HUES64 (cell line): ENCODE data around the gene PFKL.

Source experiments
- H3K27ac ChIP-seq: 2 replicates; pipeline ENCODE4 v1.7.0; 2013; ENCODE audit warnings: low read depth, low read length, inconsistent platforms
- H3K27me3 ChIP-seq: 2 replicates; pipeline ENCODE4 v1.6.1; 2013; ENCODE audit warnings: mild to moderate bottlenecking, low read length; ENCODE audit not compliant: insufficient read depth
- H3K36me3 ChIP-seq: 2 replicates; pipeline ENCODE4 v1.6.1; 2013; ENCODE audit warnings: mild to moderate bottlenecking, low read length; ENCODE audit not compliant: insufficient read depth
- H3K4me1 ChIP-seq: 2 replicates; pipeline ENCODE4 v1.6.1; 2013; ENCODE audit warnings: mild to moderate bottlenecking, low read length, moderate library complexity; ENCODE audit not compliant: insufficient read depth
- H3K4me3 ChIP-seq: 2 replicates; pipeline ENCODE4 v1.5.1; 2013; ENCODE audit warnings: mild to moderate bottlenecking, low read length, moderate library complexity
- H3K9ac ChIP-seq: 2 replicates; pipeline ENCODE4 v1.6.1; 2013; ENCODE audit warnings: mild to moderate bottlenecking, low read depth, low read length
- H3K9me3 ChIP-seq: 2 replicates; pipeline ENCODE4 v1.6.1; 2013; ENCODE audit warnings: low read depth, low read length; ENCODE audit not compliant: insufficient read depth
- WGBS: fragments of 150-250, 120-280 bp; methylation state at CpG from one replicate; pipeline ENCODE4 v1.1.7; 2013; ENCODE audit warnings: missing lambda C conversion rate; 5-methylcytosine and 5-hydroxymethylcytosine counted together

PFKL gene

GRCh38 chr21:44344541-44345183 lies 44.8 kb downstream of the PFKL start:
- Histone ChIP-seq H3K27ac (no peak overlapping the region), H3K4me3 (no peak overlapping the region), H3K27me3 (no peaks in the 10 kb centered on the region), H3K9ac (no peak overlapping the region), H3K36me3 (no peaks in the 10 kb centered on the region), H3K9me3 (no peaks in the 10 kb centered on the region), H3K4me1 (peaks cover 14% of the 10 kb centered on the region)
- WGBS: 92% methylated on average over 17 of the region's 17 CpGs

DNA sequence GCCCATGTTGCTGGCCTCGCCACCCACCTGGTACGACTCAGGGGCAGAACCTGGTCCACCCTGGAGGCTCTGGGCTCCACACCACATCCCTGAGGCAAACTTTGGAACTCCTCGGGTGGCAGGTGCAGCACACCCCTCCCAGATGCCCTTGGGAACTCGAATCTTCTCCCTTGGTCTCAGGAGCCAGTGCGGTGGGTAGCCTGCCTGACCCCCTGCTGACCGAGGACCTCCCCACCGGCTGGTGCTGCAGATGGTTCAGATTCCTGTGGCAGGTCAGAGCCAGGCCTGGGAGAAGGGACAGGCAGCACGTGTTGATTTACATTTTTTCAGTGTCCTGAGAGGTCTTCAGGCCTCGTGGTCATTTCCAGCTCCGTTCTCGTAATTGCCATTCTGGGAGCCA lies 45.6 kb downstream of the PFKL start:
- Histone ChIP-seq H3K9ac (no peak overlapping the region), H3K4me1 (peaks cover 9% of the 10 kb centered on the region), H3K9me3 (no peaks in the 10 kb centered on the region), H3K4me3 (no peak overlapping the region), H3K36me3 (no peaks in the 10 kb centered on the region), H3K27me3 (no peaks in the 10 kb centered on the region), H3K27ac (no peak overlapping the region)
- 78% methylated on average over 11 of the region's 11 CpGs for WGBS

DNA sequence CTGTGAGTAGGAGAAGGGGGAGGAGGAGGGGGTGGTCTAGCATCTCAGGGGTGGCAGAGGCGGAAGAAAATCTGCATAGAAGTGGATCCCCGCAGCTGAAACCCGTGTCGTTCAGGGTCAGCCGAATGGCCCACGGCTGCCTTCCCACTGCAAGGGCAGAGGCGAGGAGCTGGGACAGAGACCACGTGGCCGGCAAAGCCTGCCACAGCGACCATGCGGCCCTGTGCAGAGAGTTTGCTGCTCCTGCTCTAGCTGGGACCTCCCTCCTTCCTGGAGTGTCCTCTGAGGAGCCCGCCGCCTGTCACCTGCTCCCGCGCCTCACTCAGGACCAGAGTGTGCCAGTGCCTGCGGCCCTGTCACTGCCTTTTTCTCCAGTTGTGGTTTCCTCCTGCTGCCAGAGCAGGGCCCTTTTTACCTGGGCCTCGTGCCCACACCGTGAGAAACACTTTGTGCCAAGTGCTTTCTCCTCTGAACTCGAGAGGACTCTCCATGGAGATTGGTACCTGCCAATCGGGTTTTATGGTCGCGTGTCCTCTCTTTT lies 48.1 kb downstream of the PFKL start:
- whole genome bisulfite sequencing: 82% methylated on average over 22 of the region's 22 CpGs
- Histone ChIP-seq H3K36me3 (no peaks in the 10 kb centered on the region), H3K4me1 (no peaks in the 10 kb centered on the region; the same call in 1 of the 2 replicates)

DNA sequence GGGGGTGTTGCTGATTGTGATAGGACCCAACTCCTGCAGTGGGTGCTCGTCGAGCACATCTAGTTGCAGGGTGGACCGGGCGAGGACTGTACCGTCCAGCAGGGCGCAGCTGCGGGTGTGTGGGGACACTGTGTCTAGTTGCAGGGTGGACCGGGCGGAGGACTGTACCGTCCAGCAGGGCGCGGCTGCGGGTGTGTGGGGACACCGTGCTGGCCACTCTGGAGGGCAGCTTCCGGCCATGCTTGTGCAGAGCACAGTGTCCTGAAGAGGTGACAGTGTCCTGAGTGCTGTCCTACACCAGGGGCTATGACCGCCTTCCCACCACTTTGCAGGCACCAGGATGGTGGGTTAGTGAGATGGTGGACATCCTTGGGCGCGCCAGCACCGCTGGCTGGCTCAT lies 49.0 kb downstream of the PFKL start:
- Histone ChIP-seq H3K27me3 (no peaks in the 10 kb centered on the region), H3K9ac (no peak overlapping the region), H3K36me3 (no peaks in the 10 kb centered on the region), H3K4me1 (no peaks in the 10 kb centered on the region), H3K9me3 (no peaks in the 10 kb centered on the region), H3K4me3 (no peak overlapping the region), H3K27ac (no peak overlapping the region)
- 97% methylated on average over 19 of the region's 19 CpGs for WGBS

More for the DNA sequence above, 48.1 kb downstream of the PFKL start:
- Histone ChIP-seq H3K27me3 (no peaks in the 10 kb centered on the region), H3K9me3 (no peaks in the 10 kb centered on the region), H3K9ac (no peak overlapping the region), H3K4me3 (no peak overlapping the region), H3K27ac (no peak overlapping the region)

DNA sequence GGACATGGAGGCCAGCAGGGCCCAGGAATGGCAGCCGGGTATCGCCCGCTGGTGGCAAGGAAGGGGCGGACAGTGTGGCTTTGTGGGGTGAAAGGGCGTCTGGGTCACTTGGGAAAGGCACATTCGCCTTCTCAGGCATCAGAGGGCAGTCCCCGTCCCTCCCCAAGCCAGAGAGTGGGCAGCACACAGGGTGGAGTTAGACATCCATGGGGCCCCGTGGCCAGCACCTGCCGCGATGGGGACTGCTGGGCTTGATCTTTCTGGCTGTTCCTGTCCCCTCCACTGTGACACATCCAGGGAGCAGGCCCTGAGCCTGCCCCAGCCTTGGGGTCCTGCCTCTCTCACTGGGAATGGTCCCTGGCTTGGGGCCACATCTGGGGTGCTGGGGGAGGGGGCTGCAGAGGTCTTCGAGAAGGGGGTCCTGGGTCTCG lies 49.6 kb downstream of the PFKL start:
- Histone ChIP-seq H3K36me3 (no peaks in the 10 kb centered on the region), H3K4me3 (no peak overlapping the region), H3K27me3 (no peaks in the 10 kb centered on the region), H3K4me1 (no peaks in the 10 kb centered on the region), H3K27ac (no peak overlapping the region), H3K9ac (no peak overlapping the region), H3K9me3 (no peaks in the 10 kb centered on the region)
- WGBS: 95% methylated on average over 12 of the region's 12 CpGs

DNA sequence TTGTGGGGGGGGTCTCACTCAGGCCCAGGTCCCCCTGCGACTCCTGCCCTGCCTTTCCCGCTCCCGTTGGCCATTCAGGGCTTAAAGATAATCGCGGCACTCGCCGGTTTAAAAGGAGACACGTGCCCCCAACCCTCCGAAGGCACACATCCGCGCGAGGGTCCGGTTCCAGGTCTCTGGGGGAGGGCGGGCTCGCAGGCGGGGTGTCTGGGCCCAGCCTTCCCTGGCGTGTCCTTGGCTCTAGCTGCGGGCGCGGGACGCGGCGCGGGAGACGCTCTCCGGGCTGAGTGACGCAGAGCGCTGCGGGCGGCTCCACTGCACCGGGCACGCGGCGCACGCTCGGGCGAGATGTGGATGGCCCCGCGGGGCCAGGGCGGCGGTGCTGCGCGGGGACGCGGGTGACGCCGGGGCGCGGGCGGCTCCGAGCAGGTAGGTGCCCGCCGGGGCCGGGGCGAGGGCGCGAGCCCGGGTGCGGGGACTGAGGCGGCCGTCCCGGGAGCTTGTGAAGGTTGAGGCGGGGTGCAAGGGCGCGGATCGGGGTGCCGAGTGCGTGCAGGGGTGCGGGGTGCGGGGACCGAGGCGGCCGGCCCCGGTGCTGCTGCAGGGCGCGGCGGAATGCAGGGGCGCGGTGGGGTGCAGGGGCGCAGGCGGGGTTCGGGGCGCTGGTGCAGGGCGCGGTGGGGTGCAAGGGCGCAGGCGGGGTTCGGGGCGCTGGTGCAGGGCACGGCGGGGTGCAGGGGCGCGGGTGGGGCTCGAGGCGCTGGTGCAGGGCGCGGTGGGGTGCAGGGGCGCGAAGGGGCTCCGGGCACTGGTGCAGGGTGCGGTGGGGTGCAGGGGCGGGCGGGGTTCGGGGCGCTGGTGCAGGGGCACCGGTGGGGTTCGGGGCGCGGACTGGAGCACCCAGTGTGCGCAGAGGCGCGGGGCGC lies 50.3 kb downstream of the PFKL start:
- 96% methylated on average over 113 of the region's 113 CpGs for WGBS
- Histone ChIP-seq H3K27me3 (no peaks in the 10 kb centered on the region), H3K4me3 (no peak overlapping the region), H3K36me3 (no peaks in the 10 kb centered on the region), H3K9me3 (no peaks in the 10 kb centered on the region), H3K9ac (no peak overlapping the region), H3K4me1 (no peaks in the 10 kb centered on the region), H3K27ac (no peak overlapping the region)

GRCh38 chr21:44350773-44351481 lies 51.1 kb downstream of the PFKL start:
- Histone ChIP-seq H3K36me3 (no peaks in the 10 kb centered on the region), H3K4me1 (no peaks in the 10 kb centered on the region), H3K27me3 (no peaks in the 10 kb centered on the region), H3K9ac (no peak overlapping the region), H3K4me3 (no peak overlapping the region), H3K27ac (no peak overlapping the region), H3K9me3 (no peaks in the 10 kb centered on the region)
- WGBS: 92% methylated on average over 42 of the region's 42 CpGs

DNA sequence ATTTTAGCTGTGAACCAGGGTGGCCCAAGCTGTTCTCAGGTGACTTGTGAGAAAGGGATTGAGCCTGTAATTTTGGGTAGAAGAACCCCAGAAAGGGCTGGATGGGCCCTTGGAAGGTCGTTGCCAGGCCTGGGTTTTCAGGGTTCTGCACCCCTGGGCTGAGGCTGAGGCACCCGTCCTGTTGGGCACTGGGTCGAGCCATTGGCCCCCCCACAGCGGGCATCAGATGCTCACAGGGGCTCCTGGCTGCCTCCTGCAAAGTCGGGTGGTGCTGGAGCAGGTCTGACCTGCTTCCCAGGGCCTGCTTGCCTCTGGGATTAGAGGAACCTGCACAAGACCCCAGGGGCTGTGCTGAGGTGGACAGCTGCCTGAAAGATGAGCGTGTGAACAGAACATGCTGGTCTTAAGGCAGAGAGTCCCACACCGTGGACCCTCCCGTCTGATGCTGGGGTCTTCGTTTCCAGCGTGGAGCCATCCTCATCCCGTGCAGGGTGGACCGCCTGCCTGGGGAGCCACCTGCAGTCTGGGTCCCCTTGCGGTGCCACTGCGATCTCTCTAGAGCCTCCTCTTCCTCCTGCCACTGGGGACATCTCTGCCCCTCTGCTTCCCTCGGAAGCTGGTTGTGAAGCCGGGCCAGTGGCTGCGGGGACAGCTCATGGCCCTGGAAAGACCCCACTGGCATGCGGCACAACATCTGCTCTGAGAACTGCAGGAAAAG lies 51.8 kb downstream of the PFKL start:
- no peaks in the 10 kb centered on the region for H3K27me3 ChIP-seq
- 93% methylated on average over 18 of the region's 18 CpGs for WGBS
- H3K9me3 ChIP-seq: no peaks in the 10 kb centered on the region
- no peaks in the 10 kb centered on the region for H3K4me1 ChIP-seq
- H3K36me3 ChIP-seq: no peaks in the 10 kb centered on the region
- H3K27ac ChIP-seq: no peak overlapping the region
- H3K4me3 ChIP-seq: no peak overlapping the region
- no peak overlapping the region for H3K9ac ChIP-seq

DNA sequence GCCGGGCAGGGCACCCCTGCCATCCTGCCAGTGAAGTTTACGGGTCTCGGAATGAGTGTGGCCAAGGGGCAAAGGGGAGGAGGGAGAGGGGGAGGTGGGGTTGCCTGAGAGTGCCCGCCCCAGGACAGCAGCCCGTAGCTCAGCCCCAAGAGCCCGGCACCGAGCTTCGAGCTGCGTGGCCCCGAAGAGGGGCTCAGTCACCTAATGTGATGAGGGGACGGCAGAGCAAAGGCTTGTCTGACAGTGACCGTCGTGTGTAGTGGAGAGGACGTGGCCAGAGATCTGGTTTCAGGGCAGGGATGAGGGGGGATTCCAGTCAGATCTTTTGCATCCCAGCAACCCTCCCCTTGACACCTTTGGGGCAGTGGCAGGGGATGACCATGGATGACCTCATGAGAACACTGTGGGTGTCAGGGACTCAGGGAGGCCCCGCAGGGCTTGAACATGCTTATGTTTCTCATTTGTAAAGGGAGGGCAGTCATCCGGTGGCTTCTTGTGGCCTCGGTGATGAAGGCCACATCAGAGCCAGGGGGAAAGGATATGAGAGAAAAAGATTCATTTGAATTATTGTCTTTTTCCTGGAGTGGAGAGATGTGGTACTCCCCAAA lies 52.5 kb downstream of the PFKL start:
- Histone ChIP-seq H3K27ac (no peak overlapping the region), H3K9ac (no peak overlapping the region), H3K9me3 (no peaks in the 10 kb centered on the region), H3K36me3 (no peaks in the 10 kb centered on the region), H3K4me3 (no peak overlapping the region), H3K4me1 (no peaks in the 10 kb centered on the region), H3K27me3 (no peaks in the 10 kb centered on the region)
- WGBS: 93% methylated on average over 17 of the region's 17 CpGs

DNA sequence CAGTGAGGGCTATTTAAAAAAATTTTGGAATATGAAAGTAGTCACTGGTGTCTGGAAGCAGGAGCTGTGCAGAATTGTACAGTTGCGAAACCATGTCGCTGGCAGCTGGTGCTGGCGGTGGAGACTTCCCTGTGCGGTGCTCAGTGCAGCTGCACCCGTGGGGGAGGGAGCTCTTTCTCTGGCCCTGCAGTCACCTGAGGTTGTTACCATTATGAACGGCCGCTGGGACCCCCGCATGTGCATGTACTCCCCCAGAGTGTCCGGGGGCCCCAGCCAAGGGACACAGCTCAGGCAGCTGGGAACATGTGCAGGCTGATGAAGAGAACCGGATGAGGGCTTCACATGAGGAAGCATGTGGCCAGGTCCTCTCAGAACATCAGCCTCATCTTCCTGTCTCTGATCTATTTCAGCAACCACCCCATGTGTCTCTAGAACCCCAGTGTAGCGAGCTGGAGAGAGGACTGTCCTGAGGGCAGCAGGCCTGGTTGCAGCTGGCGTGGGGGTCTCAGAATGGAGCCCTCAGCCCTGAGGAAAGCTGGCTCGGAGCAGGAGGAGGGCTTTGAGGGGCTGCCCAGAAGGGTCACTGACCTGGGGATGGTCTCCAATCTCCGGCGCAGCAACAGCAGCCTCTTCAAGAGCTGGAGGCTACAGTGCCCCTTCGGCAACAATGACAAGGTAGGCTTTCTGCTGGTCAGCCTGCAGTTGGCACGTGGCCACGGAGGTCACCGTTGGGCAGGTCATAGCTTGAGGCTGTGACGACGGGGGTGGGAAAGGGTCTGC lies 53.5 kb downstream of the PFKL start, which contains the start of gene TRPM2:
Gene TRPM2 (plus strand): TSS at position 431 of the 780 bp plus-strand sequence. CDS start 80 bp downstream, at position 511.
- 92% methylated on average over 21 of the region's 21 CpGs for WGBS
- Histone ChIP-seq H3K4me1 (no peaks in the 10 kb centered on the region), H3K27me3 (no peaks in the 10 kb centered on the region), H3K9ac (no peak within 1 kb of the TSS), H3K36me3 (no peaks in the 10 kb centered on the region), H3K27ac (no peak within 1 kb of the TSS), H3K9me3 (no peaks in the 10 kb centered on the region), H3K4me3 (no peak within 1 kb of the TSS)
